A673 (cell line): ENCODE data around the gene INCA1. TPM values are rescaled to one million over a fixed set of nuclear protein-coding genes. Genes with fewer than 3 reads are reported as not detected.
A peak's percentile ranks its signal among the peaks of the same experiment; 100 is the strongest.

ENCODE experiments used
- BruUV-seq: library from RNA; stranded (reverse); fragments of 400-500 nt; replicated peaks from 2 replicates; lab custom pipeline; 2021; lab: Mats Ljungman, UMichigan
- CTCF ChIA-PET: fragments of 300-600 bp; sonication (Branson Sonifier 250); formaldehyde crosslinking; loops from one replicate; lab custom pipeline; 2022; ENCODE audit warnings: antibody characterized with exemption; lab: Charles Lee
- POLR2A ChIA-PET: fragments of 300-600 bp; sonication (Branson Sonifier 250); formaldehyde crosslinking; loops from one replicate; lab custom pipeline; 2022; ENCODE audit warnings: antibody characterized with exemption; ENCODE audit not compliant: low non-redundant PET; lab: Charles Lee
- DNase-seq: peaks from one replicate; pipeline ENCODE4 v3.0.0-alpha.2; 2015; ENCODE audit warnings: low spot score
- H3K27ac ChIP-seq: fragments of 200-600 bp; sonication (generic); 2 replicates; pipeline ENCODE4 v1.5.1; 2016; ENCODE audit warnings: mixed run types, low read depth, mild to moderate bottlenecking, mixed read lengths, antibody characterized with exemption, low read length; ENCODE audit not compliant: poor library complexity, severe bottlenecking
- H3K27me3 ChIP-seq: fragments of 200-600 bp; sonication (generic); replicated peaks from 2 replicates; pipeline ENCODE4 v1.6.1; 2017; ENCODE audit warnings: mixed run types, low read depth, mild to moderate bottlenecking, mixed read lengths, antibody characterized with exemption, low read length; ENCODE audit not compliant: insufficient read depth, poor library complexity
- H3K36me3 ChIP-seq: fragments of 200-600 bp; sonication (generic); 2 replicates; pipeline ENCODE4 v1.6.1; 2016; ENCODE audit warnings: mixed run types, mild to moderate bottlenecking, mixed read lengths, antibody characterized with exemption, low read length; ENCODE audit not compliant: insufficient read depth, poor library complexity, severe bottlenecking
- H3K4me1 ChIP-seq: fragments of 200-600 bp; sonication (generic); 2 replicates; pipeline ENCODE4 v1.6.1; 2017; ENCODE audit warnings: mixed run types, mild to moderate bottlenecking, mixed read lengths, antibody characterized with exemption, low read length; ENCODE audit not compliant: insufficient read depth, poor library complexity, severe bottlenecking
- H3K4me3 ChIP-seq: fragments of 200-600 bp; sonication (generic); 2 replicates; pipeline ENCODE4 v1.5.1; 2016; ENCODE audit warnings: low read depth, mixed run types, mild to moderate bottlenecking, mixed read lengths, low read length; ENCODE audit not compliant: poor library complexity, severe bottlenecking
- H3K9me3 ChIP-seq: fragments of 200-600 bp; sonication (generic); 2 replicates; pipeline ENCODE4 v1.6.1; 2016; ENCODE audit warnings: mixed run types, low read depth, mild to moderate bottlenecking, mixed read lengths, antibody characterized with exemption, low read length; ENCODE audit not compliant: poor library complexity, severe bottlenecking
- EZH2 ChIP-seq: fragments of 200-600 bp; sonication (generic); IDR thresholded peaks from 2 replicates; pipeline ENCODE4 v1.6.1; 2017; ENCODE audit warnings: borderline replicate concordance, low read depth, mild to moderate bottlenecking, mixed read lengths, antibody characterized with exemption, low read length; ENCODE audit not compliant: poor library complexity, severe bottlenecking
- intact Hi-C: fragments of 100-400 bp; cut with micrococcal nuclease; formaldehyde crosslinking; loops from one replicate; pipeline ENCODE4 v1.10.0; 2022; ENCODE audit not compliant: unreplicated experiment
- total RNA-seq: library from RNA; stranded (reverse); gene quantifications from 2 replicates; pipeline ENCODE4 v1.2.3, GENCODE V29; 2021
- TF ChIP-seq, protein P1 (sequence below): fragments of 300-800, 200-600 bp; sonication (generic); conservative IDR thresholded peaks from 2 replicates; pipeline ENCODE4 v1.5.1; 2017; ENCODE audit warnings: low read depth, mild to moderate bottlenecking, antibody characterized with exemption, low read length, moderate library complexity, mixed read lengths

INCA1 gene
- total RNA-seq, 1 experiment from 2014 or later: 0.62 TPM

DNA sequence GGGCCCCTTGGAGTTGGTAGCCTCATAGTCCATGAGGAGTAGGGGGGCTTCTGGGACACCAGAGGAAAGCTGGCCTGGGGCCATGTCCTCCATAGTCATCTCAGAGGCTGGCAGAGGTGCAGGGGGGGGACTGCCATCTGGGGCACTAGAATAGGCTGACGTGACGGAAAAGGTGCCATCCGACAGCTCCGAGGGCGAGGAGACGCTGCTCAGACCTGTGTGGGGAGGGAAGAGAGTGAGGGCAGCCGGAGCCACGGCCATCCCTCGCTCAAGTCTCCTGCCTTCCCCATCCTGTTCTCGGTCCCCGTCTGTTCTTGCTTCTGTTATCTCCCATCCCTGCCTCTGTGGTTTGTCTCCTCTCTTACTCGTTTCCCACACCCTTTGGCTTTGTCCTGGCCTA is 25.0 kb downstream of the INCA1 start:
- TF ChIP-seq EZH2: no peak
- TF ChIP-seq, protein P1, sequence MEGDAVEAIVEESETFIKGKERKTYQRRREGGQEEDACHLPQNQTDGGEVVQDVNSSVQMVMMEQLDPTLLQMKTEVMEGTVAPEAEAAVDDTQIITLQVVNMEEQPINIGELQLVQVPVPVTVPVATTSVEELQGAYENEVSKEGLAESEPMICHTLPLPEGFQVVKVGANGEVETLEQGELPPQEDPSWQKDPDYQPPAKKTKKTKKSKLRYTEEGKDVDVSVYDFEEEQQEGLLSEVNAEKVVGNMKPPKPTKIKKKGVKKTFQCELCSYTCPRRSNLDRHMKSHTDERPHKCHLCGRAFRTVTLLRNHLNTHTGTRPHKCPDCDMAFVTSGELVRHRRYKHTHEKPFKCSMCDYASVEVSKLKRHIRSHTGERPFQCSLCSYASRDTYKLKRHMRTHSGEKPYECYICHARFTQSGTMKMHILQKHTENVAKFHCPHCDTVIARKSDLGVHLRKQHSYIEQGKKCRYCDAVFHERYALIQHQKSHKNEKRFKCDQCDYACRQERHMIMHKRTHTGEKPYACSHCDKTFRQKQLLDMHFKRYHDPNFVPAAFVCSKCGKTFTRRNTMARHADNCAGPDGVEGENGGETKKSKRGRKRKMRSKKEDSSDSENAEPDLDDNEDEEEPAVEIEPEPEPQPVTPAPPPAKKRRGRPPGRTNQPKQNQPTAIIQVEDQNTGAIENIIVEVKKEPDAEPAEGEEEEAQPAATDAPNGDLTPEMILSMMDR: no peak
- peaks cover 11% of the 10 kb centered on the region for H3K4me1 ChIP-seq
- no peaks in the 10 kb centered on the region for H3K27me3 ChIP-seq
- H3K27ac ChIP-seq: no peak overlapping the region
- ChIA-PET CTCF (no interaction called here), POLR2A (no interaction called here)
- intact Hi-C loops: no loop called here
- no peaks in the 10 kb centered on the region for H3K9me3 ChIP-seq
- no peaks in the 10 kb centered on the region for H3K36me3 ChIP-seq
- no peak overlapping the region for H3K4me3 ChIP-seq
- BruUV-seq: no TSS peak
- no peak for DNase-seq

GRCh38 chr17:4971826-4972225 is 25.5 kb downstream of the INCA1 start:
- intact Hi-C loops: no loop called here
- ChIA-PET POLR2A (no interaction called here), CTCF (no interaction called here)
- DNase-seq: no peak
- Histone ChIP-seq H3K36me3 (no peaks in the 10 kb centered on the region), H3K27ac (no peak overlapping the region), H3K9me3 (no peaks in the 10 kb centered on the region), H3K4me1 (peaks cover 11% of the 10 kb centered on the region), H3K4me3 (no peak overlapping the region), H3K27me3 (no peaks in the 10 kb centered on the region)
- BruUV-seq: no TSS peak
- TF ChIP-seq, protein P1: no peak
- no peak for TF ChIP-seq EZH2

- Histone ChIP-seq H3K36me3 (peaks cover 9% of the 10 kb centered on the region), H3K4me1 (peaks cover 17% of the 10 kb centered on the region), H3K4me3 (no peak overlapping the region), H3K9me3 (no peaks in the 10 kb centered on the region), H3K27me3 (no peaks in the 10 kb centered on the region), H3K27ac (peak overlapping the region; percentile 21)
- TF ChIP-seq EZH2: no peak
- TF ChIP-seq, protein P1: no peak
- POLR2A ChIA-PET: no interaction called here
- DNase-seq: no peak
- no TSS peak for BruUV-seq
- CTCF ChIA-PET: no interaction called here
- intact Hi-C loops: no loop called here
Observed at GRCh38 chr17:4970273-4970672, 27.0 kb downstream of the INCA1 start.
